Fibroblast of skin of right biceps (primary cell): Measurements from ENCODE around the gene EIF4EBP2.
A peak's percentile ranks its signal among the peaks of the same experiment; 100 is the strongest.

ENCODE experiments used
- DNase-seq: peaks from one replicate; pipeline ENCODE4 v3.0.0-alpha.2; 2013

EIF4EBP2 gene

GRCh38 chr10:70462349-70462984, 58.5 kb downstream of the EIF4EBP2 start:
- DNase-seq, result no peak

GRCh38 chr10:70465278-70465677, 61.3 kb downstream of the EIF4EBP2 start:
- DNase-seq, result no peak

GRCh38 chr10:70465832-70466231, 61.9 kb downstream of the EIF4EBP2 start:
- DNase-seq, result no peak

- no peak for DNase-seq
Observed at GRCh38 chr10:70466951-70467350, 63.0 kb downstream of the EIF4EBP2 start.

- no peak for DNase-seq
Observed at GRCh38 chr10:70472799-70473454, 69.0 kb downstream of the EIF4EBP2 start.

- no peak for DNase-seq
Observed at GRCh38 chr10:70474780-70475179, 70.8 kb downstream of the EIF4EBP2 start.

- no peak for DNase-seq
Observed at GRCh38 chr10:70475661-70476060, 71.7 kb downstream of the EIF4EBP2 start.

- DNase-seq, result no peak
Observed at GRCh38 chr10:70476249-70477035, 72.5 kb downstream of the EIF4EBP2 start.

GRCh38 chr10:70477661-70478162, 73.8 kb downstream of the EIF4EBP2 start:
- DNase-seq, result peak; percentile 13
